NCI-H510A treated with DMSO at 0.1 percent for 48 hours (cell line): ENCODE results near the gene PLB1.
"Not testable (repeated sequence)": the region's sequence is repeated elsewhere in the genome, so short reads cannot be mapped to it uniquely, and the experiment has no call there.

Experiments
- DNase-seq: peaks from one replicate; lab custom pipeline; 2025; lab: John Stamatoyannopoulos, UW

Gene PLB1

DNA sequence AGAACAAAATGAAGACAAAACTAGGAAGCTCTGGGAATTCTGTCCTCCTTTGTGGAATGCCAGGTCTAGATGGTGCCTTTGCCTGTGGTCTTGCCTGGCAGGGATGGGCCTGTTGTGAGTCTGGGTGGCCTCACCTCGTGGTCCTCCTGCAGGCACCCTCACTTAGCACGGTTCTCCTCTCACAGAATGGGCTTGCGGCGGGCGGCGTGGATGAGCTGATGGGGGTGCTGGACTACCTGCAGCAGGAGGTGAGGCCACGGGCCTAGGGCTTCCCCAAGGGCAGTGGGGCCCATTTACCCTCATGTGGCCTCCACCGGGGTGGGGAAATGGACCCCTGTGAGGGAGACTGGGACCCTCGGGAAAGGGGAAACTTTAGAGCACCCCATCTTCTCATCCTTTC, 42.3 kb downstream of the PLB1 start:
- no peak for DNase-seq

DNA sequence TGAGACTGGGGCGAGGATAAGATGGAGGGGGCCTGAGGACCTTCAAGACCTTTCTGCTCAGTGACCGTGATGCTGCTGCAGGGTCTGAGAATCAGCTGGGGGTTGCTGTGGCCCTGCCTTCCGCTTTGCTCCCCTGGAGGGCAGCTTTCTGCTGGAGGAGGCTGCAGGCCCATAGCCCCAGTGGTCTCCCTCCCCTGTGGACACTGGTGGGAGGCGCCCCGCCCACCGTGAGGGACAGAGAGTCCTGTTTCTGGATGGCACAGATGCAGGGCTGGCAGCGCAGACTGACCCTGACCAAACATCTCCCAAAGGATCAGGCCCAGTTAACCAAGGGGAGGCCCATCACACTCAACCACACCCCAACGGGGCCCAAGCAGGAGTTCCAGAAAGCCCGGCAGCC, 42.8 kb downstream of the PLB1 start:
- no peak for DNase-seq

DNA sequence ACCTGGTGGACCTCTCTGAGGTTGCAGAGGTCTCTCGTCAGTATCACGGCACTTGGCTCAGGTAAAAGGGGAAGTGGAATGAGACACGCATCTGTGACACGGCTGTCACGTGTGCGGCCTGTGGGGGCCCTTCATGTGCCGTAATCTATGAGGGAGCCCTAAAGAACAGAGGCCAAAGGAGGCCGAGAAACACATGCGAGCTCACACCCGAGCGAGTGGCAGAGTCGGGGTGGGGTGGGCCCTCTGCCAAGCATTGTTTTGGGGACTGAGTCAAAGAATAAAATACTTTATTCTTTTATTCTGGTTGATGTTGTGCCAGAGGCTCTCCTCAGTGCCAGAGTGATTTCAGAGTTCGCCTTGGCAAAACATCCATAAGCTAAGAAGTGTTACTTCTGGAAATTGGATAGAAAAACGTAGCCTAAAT, 43.3 kb downstream of the PLB1 start:
- no peak for DNase-seq

DNA sequence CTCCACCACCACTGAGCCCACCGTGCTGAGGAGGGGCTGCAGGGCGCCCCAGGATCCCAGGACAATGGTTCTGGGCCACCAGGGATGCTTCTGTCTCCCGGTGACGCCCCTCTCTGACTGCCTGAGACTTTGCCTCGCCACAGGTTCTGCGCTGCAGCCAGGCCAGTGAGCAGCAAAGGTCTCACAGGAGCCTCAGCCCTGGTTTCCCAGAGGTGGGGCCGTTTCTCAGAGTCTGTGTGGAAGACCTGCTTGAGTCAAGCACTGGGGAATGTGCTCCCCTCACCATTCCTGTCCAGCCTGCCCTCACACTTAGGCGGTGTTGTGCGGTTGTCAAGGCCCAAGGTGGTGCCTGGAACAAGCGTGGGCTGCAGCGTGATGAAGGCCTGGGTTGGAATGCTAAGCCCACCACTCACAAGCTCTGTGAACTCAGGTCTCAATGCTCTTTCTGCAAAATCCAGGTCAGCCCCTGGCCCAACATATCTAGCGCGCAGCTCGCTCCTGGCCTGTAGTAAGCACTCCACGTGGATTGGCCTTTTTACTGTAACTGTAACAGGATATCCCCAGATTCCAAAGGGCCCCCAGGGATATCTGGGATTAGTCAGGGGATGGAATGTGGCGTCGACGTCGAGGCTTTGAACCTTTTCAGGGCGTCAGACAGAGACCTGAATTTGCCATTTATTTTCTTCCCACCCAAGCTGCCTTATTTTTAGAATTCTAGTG, 47.6 kb downstream of the PLB1 start:
- DNase-seq, result no peak

DNA sequence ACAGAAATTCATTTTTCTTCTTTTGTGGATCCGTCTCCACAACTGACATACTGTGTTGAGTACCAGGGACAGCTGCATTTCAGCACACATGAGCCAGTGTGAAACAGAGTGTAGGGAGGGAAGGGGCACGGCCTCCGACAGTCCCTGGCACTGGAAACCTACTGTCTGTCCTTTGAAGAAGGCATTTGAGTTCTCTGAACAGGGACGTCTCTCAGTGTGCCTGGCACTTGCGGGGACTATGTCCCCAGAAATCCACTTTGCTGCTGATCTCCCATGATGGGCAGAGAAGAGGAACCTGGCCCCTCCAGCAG, 48.1 kb downstream of the PLB1 start:
- no peak for DNase-seq

DNA sequence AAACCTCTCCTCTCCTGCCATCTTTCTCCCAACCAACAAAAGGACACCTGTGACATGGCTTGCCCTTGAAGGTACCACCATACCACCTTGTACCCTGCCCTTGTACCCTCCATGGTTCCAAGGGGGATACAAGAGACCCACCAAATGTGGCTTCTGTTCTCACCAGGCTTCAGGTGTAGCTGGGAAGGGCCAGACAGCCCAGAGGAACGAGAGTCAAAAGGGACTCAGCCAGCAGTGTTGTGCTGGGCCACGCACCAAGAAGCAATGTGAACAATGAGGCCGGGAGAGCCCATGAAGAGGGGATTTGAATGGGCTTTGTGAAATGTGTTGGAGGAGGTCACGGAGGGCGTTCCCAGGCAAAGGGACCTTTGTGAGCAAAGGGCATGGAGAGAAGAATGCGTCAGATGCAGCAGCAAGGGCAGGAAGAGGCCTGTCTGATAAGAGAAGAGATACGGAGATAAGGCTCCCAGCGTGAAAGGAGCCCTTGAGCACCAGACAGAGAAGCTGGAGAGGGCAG, 48.6 kb downstream of the PLB1 start:
- no peak for DNase-seq

DNA sequence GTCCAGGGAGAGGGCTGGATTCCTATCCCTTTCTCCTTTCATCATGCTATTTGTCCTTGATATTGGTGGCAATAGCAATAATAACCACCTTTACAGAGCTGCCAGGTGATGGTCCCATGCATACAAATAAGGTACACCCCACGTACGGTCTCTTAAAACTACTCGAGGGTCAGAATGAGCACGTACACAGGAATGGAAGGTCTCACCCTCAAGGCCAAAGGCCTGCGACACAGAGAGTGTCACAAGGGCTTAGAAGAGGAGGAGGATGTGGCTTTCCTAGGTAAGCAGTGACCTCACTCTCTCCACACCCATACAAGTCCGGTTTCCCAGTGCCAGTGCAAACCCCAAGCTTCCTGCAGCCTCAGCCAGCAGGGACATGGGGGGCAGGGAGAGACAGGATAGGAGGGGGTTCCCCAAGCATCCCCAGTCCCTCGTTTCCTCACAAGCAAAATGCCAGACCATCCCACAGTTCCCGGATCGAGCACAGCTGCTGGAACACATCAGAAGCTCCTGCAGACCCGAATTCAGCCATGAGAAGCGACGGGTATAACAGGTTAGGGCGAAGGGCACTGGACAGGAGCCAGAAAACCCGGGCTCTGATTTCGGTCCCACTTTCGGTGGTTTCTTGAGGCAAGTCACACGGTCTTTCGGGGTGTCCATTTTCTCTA, 49.2 kb downstream of the PLB1 start:
- DNase-seq, result no peak

DNA sequence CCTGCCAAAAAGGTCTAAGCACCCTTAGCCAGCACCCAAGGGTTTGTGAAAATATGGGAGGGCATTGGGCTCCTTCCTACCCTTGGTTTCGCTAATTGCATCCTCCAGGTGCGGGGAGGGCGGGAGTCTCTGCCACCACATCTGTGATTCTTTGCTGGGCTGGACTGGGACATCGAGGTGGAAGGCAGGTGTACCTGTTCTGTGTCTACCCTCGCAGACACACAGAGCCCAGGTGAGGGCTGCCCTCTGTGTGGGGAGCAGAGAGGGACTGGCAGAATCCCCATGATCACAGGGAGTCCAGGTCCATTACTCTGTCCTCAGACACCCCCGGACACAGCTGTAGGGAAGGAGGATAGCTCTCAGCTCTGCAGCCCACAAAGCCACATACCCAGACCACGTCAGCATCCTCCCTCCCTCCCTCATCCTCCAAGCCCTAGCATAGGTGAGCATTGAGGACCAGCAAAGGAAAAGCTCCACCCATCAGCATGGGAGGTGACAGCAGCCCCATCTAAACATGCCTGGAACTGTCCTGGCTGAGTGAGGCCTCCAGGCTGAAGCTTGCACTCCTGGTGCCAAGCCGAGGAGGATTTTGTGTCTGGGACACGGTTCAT, 49.8 kb downstream of the PLB1 start:
- no peak for DNase-seq

DNA sequence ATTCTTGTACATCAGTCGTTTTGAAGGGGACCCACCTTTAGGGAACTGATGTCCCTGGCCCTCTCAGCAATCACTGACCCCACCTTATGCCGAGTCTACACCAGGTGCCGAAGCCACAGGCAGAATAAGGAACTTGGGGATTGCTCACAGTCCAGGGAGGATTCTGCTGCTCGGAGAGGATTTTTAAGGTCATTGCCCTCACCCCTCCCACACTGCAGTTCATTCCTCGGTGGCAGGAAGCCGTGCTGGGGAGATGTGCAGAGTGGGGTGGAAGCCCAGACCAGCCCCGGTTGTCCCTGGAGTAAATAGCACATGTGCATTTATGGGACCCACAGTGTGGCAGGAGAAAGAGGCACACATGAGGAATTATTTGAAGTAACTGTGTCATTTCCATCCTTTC, 50.4 kb downstream of the PLB1 start:
- DNase-seq, result no peak

DNA sequence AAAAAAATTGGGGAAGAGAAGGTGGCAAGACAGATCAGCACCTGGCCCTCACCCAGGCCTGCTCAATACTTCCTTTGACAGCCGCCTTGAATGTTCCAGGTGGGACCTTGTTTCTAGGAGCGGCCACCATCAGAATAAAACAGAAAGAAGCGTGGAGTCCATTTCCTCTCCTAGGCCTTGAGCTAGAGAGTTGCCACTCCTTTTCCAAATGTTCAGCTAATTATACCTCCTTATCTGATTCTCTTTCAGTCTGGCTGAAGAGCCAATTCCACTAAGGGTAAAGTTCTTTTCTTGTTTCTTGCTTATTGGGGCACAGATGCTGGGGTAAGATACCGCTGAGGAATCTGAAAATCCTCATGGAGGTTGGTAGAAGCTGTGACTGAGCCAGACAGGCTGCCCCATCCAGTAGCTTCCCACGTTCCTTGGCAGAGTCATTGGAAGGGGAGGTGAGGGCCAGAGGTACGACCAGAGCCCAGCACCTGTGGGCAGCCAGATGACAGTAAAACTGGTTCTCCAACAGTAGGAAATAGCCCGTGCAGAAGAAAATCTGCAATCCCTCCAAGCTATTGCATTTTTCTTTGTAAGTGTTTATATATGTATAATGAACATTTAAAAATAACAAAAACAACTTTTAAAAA, 51.5 kb downstream of the PLB1 start:
- no peak for DNase-seq

DNA sequence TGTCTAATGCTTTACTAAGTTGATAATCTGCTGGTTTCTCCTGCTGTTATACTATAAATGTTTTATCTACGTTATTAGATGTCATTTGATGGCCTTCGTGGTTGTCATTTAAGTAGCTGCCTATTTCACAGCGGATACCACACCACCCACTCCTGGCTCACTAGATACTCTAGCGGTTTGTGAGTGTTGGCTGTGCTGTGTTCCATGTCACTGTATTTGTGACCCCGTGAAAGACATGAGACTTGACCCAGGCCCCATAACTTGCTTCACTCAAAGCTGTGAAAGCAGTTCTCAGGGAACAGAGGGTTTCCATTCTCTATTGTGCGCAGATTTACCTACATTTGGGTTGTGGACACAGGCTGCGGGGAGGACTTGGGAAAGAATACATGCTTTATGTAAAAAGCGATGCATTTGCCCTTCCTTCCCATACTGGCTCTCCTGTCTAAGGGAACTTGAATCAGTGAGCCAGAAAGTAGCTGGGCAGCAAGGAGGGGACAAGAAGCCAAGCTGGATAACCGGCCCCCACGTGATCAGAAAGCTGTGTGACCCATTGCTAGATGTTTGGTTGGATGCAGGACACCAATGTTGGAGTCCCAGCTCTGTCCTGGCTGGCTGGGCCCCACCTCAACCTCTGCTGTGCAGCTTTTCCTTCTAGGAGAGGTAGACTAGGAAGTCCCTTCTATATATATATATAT, 52.2 kb downstream of the PLB1 start:
- no peak for DNase-seq

DNA sequence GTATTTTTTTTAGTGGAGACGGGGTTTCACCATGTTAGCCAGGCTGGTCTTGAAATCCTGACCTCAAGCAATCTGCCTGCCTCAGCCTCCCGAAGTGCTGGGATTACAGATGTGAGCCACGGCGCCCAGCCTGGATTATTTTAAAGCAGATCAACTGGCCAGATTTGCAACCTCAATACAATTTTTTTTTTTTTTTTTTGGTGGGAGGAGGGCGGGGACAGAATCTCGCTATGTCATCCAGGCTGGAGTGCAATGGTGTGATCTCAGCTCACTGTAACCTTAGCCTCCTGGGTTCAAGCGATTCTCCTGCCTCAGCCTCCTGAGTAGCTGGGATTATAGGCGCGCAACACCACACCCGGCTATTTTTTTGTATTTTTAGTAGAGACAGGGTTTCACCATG, 54.5 kb downstream of the PLB1 start:
- DNase-seq, result not testable (repeated sequence)

DNA sequence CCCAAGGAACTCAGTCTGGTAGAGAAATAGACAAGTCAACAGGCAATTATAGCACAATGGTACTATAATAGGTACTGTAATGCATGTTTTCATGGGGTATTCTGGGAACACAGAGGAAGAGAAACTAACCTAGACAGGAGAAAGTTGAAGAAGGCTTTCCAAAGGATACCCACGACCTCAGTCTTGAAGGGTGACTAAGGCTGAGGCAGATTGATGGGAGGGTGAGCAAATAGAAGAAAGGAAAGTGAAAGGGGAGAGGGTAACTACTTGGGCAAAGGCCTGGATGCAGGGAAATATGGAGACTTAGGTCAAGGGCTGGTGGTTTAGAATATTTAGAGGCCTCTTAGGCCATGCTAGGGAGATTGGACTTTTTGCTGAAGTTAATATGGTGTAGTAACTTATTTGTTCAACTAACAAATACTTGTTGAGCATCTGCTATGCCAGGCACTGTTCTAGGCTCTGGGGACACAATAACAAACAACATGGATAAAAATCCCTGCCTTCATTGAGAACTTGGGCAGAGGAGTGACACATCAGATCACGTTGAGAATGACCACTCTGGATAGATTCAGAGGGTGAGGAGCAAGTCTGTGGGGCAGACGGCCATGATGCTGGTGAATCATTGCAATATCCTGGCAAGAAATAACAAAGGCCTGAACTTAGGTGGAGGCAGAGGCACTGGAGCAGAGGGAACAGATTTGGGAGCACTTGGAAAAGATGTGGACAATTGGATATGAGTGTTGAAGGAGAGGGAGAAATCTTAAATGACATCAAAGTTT, 56.4 kb downstream of the PLB1 start:
- DNase-seq, result no peak

DNA sequence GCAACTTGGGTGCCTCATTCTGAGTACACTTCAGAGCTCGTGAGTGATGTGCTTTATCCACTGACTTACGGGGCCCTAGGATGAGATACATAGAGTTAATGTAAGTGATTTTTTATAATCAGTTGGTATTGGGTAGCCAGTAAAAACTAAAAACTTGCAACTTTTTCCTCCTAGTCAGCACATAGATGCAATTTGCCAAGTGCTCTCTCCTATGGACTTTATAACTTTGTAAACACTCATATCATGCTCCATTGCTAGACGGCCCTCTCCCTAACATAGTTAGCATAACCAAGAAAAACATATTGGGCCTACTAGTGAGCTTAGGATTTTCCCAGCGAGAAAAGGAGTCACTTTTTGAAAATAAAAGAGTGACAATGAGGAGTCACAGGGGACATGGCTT, 60.4 kb downstream of the PLB1 start:
- no peak for DNase-seq

DNA sequence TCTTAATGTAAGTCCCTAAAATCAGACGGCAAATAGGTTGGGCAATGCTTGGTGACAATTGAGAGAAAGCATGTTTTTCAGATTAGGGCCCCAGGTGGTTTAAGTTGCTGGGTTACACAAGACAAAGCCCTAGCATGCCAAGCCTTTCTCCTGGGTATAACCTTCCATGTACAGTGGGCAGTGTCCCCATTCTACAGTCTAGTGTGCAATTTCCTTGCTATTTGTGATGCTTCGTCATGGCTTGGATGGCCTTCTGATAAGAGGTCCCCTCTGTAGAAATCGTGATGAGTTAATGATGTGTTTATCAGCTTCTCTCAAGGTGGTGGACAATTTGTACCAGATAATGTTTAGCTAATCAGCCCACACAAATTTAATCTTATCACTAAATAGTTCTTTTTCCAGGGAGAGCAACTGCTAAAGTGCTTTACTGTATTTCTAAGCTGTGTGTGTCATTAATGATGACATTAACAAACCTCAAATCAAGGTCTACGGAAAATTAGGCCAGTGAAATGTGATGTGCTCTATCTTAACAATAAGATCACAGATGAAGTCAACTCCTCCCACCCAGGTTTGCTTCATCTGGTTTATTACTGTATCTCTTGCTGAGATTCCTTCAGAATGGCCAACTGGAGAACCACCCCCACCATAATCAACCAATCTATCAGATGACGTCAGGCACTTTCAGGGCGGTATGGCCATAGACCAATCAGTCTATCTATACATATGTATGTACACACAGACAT, 61.7 kb downstream of the PLB1 start:
- DNase-seq, result no peak

DNA sequence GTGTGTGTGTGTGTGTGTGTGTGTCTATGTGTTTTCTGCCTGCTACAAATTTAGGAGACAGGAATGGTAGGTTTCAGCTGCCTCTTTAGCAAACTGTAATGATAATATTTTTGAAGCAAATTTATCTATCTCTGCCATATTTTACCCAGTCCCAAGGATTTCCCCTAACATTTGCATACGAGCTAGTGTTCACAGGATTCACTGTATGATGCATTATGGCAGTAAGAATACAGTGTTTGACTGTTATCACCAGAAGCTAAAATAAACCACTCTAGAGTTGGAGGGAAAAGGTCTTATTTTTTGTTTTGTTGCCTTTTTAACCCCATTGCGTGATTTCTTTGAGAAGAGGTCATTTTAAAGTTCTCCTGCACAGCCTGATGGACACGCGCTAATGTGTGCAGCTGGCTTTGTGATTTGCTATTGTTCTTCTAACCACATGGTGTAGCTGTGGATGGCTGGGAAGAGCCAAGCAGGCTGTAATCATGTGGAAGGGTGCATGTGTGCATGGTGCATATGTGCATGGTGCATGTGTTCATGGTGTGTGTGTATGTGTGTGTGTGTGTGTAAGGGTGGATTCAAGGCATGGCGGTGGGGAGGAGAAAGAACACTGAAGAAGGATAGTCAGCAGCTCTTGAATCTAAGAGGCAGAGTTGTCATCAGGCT, 62.4 kb downstream of the PLB1 start:
- no peak for DNase-seq

DNA sequence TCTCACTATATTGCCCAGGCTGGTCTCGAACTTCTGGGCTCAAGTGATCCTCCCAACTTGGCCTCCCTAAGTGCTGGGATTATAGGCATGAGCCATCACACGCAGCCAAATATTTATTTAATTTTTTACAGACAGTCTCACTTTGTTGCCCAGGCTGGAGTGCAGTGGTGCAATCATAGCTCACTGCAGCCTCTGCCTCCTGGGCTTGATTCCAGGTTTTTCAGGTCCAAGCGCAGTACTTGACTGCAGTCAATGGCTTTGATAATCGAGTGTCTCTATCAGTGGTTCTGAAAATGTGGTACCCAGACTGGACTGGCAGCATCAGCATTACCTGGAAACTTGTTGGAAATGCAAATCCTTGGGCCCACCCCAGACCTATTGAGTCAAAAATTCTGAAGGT, 63.1 kb downstream of the PLB1 start:
- no peak for DNase-seq

DNA sequence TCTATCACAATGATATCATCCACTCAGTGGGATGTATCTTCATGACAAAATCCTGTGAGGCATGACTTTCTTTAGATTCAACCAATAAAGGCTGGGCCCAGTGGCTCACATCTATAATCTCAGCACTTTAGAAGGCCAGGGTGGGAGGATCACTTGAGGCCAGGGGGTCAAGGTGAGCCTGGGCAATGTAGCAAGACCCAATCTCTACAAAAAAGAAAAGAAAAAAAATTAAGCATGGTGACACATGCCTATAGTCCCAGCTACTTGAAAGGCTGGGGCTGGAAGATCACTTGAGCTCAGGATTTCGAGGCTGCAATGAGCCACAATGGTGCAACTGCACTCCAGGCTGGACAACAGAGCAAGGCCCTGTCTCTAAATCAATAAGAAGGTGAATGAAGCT, 68.0 kb downstream of the PLB1 start:
- no peak for DNase-seq

DNA sequence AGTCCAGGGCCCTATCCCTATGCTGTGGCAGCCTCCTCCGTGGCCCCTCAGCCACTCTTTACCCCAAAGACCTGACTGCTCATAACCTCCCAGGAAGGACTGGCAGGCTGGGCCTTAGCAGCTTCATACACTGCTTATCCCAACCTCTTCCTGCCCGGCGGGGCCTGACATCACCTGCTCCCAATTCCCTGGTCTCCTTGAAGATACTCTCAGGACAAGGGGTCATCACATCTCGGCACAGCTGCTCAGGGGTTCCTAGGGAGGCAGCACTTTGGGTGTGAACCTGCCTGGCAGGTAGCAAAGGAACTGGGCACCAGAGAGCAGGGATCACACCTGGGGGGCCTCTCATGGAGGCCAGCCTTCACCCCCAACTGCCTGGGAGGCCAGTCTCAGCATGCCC, 68.5 kb downstream of the PLB1 start:
- DNase-seq, result no peak

DNA sequence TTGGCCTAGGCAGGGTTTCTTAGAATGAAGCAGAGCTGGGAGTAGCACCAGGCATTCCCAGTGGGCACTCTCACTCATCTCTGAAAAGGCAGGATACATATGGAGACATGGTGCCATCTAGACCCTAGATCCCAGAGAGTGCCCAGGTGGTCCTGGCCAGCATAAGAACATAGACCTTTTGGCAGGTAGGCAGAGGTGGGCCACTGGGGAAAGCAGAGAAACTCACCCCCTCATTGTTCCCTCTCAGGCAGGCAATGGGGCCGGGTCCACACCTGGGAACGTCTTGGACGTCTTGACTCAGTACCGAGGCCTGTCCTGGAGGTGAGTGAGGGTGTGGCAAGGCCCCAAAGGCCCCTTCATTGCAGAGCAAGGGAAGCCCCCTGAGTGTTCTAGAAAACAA, 69.2 kb downstream of the PLB1 start:
- DNase-seq, result no peak
